Thoracic aorta endothelial cell (primary cell): ENCODE measurements around the gene RBMS1. TPM values are rescaled to one million over a fixed set of nuclear protein-coding genes. Genes with fewer than 3 reads are reported as not detected.

Experiments
- total RNA-seq: library from RNA; depleted of rRNA; stranded (reverse); fragments of >200 nt; gene quantifications from 2 replicates; pipeline ENCODE4 v1.2.3, GENCODE V29; 2012

The RBMS1 gene
- total RNA-seq: 170 TPM in 2 replicates

GRCh38 chr2:160493227-160494028 is at the start of gene RBMS1:
Gene RBMS1, minus strand, starts transcription at chr2:160493807. Its CDS starts 444 bp downstream, at chr2:160493363.

